ENCODE measurements around the gene PHF2. TPM values are rescaled to one million over a fixed set of nuclear protein-coding genes. Genes with fewer than 3 reads are reported as not detected.

PHF2 gene
- total RNA-seq, 1 donor from 2014 or later: 13.9 TPM

DNA sequence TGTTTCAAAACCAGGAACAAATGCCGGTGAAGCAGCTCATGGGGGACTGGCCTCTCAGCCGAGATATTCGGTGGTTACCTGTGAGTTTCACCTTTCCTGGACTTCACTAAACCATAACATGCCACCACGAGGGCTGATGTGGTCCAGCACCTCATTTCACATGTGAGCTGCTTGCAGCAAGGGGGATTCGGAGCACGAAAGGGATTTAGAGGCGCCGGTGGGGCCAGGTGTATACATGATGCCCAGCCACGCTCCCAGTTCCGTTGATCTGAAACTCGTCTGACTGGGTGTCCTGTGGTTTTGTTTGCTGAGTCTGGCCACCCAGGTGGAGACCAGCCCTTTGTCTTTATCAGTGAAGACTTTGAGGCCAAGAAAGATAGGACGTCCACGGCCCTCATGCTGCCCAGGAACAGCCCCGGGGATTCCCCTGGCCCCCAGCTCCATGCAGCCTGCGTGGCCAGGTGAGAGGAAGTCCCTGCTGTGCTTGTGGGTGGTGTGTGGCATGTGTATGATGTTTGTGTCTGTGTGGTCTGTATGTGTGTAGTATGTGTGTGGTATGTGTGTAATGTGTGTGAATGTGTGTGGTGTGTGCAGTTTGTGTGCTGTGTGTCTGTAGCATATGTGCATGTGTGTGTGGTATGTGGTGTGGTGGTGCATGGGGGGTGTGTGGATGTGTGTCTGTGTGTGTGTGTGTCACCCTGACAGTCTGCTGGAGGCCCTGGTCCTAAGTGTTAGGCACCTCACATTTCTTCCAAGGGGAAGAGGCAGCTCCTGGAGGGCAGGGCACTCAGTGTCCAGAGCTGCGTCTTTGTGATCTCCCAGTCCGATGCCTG is 23.4 kb downstream of the PHF2 start:
- DNase-seq (ENCODE audit: low read depth in 2 of 2): no peak

DNA sequence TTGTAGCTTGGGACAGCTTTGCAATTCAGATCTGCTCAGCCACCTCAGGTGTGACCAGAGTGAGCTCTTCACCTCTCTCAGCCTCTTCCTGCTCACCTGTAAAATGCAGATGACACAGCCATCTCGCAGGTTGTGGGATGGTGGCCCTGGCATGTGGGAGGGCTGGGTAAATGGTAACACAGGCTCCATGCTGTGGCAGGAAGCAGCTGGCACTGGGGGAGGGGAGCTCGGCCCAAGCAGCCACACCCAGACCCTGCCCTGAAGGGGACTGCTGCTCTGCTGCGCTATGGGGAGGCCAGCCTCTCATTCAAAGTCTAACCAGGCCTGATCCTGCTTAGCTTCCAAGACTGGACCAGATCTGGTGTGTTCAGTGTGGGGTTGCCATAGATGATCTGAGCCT is 24.1 kb downstream of the PHF2 start:
- no peak for DNase-seq (ENCODE audit: low read depth in 2 of 2)

- DNase-seq (ENCODE audit: low read depth in 2 of 2): no peak
Observed at GRCh38 chr9:93601063-93601462, 24.7 kb downstream of the PHF2 start.

DNA sequence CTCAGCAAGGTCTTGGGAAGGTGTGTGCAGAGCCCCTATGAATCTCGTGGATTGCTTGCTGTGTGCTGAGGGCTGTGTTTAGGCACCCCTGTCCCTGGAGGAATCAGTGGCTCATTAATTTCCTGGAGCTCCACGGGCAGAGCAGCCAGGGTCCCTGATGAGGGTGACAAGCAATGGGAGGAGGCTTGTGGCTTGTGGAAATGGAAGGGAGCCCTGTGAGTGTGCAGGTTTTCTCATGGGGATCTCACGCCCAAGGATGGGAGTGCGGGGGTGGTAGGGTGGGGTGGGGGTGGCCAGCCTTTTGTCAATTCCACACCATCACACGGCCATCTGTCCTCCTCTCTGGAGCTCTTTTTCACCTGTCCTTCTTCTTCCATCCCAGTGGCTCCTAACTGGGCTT is 25.3 kb downstream of the PHF2 start:
- no peak for DNase-seq (ENCODE audit: low read depth in 2 of 2)

GRCh38 chr9:93603011-93603410 is 26.6 kb downstream of the PHF2 start:
- DNase-seq (ENCODE audit: low read depth in 2 of 2): no peak

GRCh38 chr9:93603906-93604326 is 27.5 kb downstream of the PHF2 start:
- no peak for DNase-seq (ENCODE audit: low read depth in 2 of 2)

GRCh38 chr9:93606187-93606586 is 29.8 kb downstream of the PHF2 start:
- DNase-seq (ENCODE audit: low read depth in 2 of 2): no peak

DNA sequence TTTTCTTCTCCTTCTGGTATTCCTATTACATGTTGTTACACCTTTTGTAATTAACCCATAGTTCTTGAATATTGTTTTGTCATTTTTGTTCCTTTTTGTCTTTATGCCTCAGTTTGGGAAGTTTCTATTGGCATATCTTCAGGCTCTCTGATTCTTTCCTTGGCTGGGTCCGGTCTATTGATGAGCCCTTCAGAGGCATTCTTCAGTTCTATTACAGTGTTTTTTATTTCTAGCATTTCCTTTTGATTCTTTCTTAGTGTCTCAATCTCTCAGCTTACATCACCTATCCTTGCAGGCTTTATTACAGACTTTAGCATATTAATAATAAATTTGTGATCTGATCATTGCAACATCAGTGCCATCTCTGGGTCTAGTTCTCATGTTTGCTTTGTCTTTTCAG is 33.8 kb downstream of the PHF2 start:
- no peak for DNase-seq (ENCODE audit: low read depth in 2 of 2)

DNA sequence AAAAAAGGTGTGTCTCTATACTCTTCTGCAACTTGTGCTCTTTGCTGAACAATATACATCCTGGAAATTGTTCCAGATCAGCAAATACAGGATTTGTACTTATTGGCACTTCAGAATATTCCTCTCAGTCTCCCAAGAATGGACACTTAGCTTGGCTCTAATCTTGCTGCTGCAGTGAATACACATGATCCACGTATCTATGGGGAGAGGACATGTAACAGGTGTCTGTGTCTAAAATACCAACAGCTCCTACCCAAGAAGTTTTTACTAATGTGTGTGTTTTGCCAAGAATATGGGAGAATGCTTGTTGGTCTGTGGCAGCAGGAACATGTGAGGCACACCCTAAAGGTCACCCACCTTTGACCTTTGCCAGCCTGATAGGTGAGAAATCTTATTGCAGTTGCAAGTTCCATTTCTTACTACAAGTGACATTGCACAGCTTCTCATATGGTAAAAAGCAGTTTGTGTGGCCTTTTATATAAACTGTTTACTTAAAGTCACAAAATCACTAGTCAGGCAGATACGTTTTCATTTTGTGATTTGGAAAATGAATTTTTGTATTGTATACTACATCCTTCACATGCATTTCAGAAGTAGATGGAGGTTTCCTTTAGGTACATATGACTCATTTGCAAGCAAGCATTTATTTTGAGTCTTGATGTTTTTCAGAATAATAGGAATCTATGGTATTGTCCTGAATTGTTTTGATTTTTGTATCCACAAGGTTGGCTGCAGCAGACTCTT is 35.8 kb downstream of the PHF2 start:
- no peak for DNase-seq (ENCODE audit: low read depth in 2 of 2)

DNA sequence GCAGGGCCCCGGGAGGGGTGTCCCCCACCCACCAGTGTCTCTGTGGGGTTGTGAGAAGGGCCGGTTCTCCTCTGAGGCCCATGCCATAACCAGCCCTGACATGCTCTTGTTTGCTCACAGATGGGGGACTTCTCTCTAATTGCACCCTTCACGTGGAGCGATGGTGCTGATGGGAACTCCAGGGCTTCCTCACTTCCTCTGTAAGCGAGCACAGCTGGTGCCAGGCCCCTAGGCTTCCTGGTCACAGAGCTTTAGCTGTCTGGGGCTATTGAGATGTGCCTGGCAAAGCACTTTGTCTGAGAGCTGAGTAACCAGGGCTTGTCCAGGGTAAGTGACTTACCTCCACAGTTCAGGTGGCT is 36.4 kb downstream of the PHF2 start:
- DNase-seq (ENCODE audit: low read depth in 2 of 2): peak; percentile 16 to 44

- no peak for DNase-seq (ENCODE audit: low read depth in 2 of 2)
Observed at GRCh38 chr9:93613174-93613573, 36.8 kb downstream of the PHF2 start.

- DNase-seq (ENCODE audit: low read depth in 2 of 2): no peak
Observed at GRCh38 chr9:93613791-93614190, 37.4 kb downstream of the PHF2 start.

DNA sequence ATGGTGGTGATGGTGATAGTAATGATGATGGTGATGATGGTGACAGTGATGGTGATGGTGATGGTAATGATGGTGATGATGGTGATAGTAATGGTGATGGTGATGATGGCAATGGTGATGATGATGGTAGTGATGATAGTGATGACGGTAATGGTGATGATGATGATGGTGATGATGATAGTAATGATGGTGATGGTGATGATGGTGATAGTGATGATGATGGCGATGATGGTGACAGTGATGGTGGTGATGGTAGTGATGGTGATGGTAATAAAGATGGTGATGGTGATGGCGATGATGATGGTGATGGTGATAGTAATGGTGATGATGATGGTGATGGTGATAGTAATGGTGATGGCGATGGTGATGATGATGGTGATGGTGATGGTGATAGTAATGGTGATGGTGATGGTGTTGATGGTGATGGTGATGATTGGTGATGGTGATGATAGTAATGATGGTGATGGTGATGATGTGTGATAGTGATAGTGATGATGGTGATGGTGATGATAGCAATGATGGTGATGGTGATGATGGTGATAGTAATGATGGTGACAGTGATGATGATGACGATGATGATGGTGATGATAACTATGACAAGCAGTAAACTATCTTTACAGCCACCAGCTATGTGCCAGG is 38.6 kb downstream of the PHF2 start:
- DNase-seq (ENCODE audit: low read depth in 2 of 2): no peak

- DNase-seq (ENCODE audit: low read depth in 2 of 2): no peak
Observed at GRCh38 chr9:93616044-93616443, 39.7 kb downstream of the PHF2 start.

DNA sequence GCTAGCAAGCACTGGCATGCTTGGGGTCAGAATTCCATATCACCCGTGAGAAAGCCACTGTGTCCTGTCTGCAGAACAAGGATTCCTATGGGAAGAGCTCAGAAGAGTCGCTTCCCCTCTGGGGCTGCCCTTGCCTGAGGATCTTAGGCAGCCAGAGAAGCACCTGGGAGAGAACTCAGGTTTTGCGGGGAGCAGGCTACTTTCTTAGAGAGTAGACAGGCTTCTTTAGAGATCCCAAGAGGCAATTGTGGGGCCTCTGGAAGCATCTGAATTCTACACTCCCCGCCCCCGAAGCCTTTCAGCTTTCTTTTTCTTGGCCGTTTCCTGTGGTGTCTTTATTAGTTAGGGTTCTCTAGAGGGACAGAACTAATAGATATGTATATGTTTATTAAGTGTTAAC is 40.9 kb downstream of the PHF2 start:
- DNase-seq (ENCODE audit: low read depth in 2 of 2): no peak

GRCh38 chr9:93619272-93619775 is 42.9 kb downstream of the PHF2 start:
- DNase-seq (ENCODE audit: low read depth in 2 of 2): no peak

DNA sequence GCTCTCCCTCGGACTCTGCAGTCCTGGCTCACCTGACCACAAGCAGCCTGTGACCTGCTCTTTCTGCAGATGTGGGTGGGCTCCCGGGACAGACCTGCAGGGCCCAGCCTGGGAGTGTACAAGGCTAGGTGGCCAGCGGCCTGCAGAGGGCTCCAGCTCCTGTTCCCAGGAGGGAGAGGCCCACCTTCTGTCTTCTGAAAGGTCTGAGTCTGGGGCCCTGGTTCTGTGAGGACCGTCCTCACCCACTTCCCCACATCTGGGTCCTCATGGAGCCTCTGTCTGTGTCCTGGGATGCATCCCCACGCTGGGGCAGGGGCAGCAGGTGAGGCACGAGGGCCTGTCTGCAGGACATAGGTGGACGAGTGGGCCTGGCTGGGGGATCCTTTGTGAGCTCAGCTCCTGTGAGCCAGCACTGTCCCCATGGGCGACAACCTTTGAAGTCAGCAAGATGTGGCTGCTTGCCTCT is 43.7 kb downstream of the PHF2 start:
- no peak for DNase-seq (ENCODE audit: low read depth in 2 of 2)

DNA sequence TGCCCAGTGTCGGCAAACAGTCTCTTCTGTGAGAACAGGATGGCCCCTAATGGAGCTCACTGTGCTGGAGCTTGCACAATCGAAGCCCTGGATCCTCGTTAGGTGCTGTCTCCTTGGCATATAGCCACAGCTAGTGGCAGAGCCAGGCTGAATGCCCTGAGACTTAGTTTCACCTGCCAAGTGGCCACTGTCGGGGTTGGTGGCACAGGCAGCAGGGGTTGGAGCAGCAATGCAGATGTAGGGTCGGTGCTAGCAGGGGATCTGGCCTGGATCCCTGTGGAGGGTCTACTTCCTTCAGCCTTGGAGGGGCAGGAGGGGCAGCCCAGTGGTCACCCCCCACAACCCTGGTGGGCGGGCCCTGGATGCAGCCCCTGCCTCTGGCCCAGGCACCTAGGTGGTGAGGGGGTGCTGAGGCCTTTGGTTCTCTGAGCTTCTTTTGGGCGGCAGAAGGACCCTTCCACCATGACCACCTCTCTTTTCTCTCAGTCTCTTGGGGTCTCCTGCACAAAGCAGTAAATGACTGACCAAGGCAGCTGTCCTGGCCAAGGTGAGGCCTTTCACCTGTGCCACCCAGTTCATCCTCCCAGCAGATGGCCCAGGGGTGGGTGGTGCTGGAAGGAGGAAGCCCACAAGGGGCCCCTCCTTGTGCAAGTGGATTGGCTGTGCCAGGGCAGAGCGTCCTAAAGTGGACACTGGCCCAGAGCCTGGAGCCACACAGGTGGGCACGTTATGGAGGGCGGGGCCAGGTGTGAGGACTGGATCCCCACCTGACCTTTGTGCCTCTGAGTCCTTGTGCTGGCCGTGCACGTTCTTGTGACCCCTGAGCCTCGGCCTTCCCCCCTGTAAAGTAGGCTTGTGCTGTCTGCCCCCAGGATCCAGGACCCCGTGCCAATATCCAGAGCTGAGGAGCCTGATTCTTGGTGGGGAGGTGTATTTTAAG is 44.8 kb downstream of the PHF2 start:
- no peak for DNase-seq (ENCODE audit: low read depth in 2 of 2)

DNA sequence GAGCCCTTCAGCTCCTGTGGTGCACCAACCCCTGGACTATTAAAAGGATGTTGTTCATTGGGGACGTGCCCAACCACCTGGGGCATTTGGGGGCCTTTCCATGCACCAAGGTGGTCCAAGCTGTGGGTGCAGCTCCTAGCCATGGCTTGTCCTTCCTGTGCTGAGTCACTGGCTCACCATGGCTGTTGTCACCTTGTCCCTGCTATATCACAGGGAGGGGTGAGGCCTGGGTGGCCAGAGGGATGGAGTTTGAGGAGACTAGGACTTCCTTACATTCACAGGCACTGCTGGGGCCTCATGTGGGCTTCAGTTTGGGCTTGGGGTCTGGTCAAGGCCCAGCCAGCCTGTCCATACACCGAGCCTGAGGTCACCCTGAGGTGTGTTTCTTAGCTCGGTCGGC is 45.5 kb downstream of the PHF2 start:
- no peak for DNase-seq (ENCODE audit: low read depth in 2 of 2)

DNA sequence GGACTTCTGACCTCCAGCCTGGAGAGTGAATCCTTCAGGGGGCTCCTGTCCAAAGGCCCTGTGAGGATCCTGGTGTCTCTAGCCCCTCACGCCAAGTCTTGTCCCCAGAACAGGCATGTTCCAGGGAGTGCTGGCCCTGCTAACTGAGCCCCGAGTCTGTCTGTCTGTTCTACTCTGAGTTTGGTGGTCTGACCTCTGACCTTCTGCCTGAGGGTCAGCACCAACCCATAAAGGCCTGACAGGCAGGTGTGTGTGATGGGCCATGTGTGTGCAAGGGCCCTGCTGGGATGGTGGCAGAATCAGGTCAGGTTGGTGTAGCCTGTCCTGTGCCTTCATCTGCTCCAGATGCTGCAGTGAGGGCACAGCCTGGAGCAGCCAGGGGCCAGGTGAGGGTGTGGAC is 46.3 kb downstream of the PHF2 start:
- no peak for DNase-seq (ENCODE audit: low read depth in 2 of 2)

- no peak for DNase-seq (ENCODE audit: low read depth in 2 of 2)
Observed at GRCh38 chr9:93623753-93624152, 47.4 kb downstream of the PHF2 start.

Measured in lung microvascular endothelial cell (primary cell).